22Rv1 (cell line): ENCODE measurements around the gene VIL1.

Experiments used
- CTCF ChIP-seq: fragments of 450-650 bp; IDR thresholded peaks from 2 replicates; pipeline ENCODE4 v1.5.1; 2017; ENCODE audit warnings: mild to moderate bottlenecking
- ZFX ChIP-seq: fragments of 450-650 bp; IDR thresholded peaks from 2 replicates; pipeline ENCODE4 v1.6.1; 2017; ENCODE audit warnings: antibody characterized with exemption, borderline replicate concordance

GRCh38 chr2:218389333-218390150, 29.4 kb upstream of the VIL1 start:
- TF ChIP-seq CTCF (no peak), ZFX (no peak)
